Vagina (tissue), 2 donors: Measurements from ENCODE around the gene PTPRN2.

Experiments used
- POLR2A ChIP-seq, 2 donors: fragments of 450-650 bp; IDR thresholded peaks; one replicate each; pipeline ENCODE4 v1.6.1; 2017; ENCODE audit warnings: antibody characterized with exemption in 2 of 2, mild to moderate bottlenecking in 2 of 2, moderate library complexity in 2 of 2
- POLR2AphosphoS5 ChIP-seq, 2 donors: sonication (generic); formaldehyde crosslinking; IDR thresholded peaks; one replicate each; pipeline ENCODE4 v1.9.0; 2017; ENCODE audit warnings: antibody characterized with exemption in 2 of 2, mild to moderate bottlenecking in 2 of 2, low read depth in 1 of 2; ENCODE audit not compliant: insufficient read depth in 1 of 2
- TF ChIP-seq, protein P1 (sequence below), 3 experiments: fragments of 450-650 bp in 2 of 3; fragments of 200-600 bp in 1 of 3; sonication (generic) in 1 of 3; IDR thresholded peaks; one replicate each; pipeline ENCODE4 v1.5.1; 2017 to 2019; ENCODE audit warnings: antibody characterized with exemption in 3 of 3, mild to moderate bottlenecking in 2 of 3, moderate library complexity in 2 of 3

GRCh38 chr7:158497627-158498026 is 90.0 kb downstream of the PTPRN2 start:
- no peak for TF ChIP-seq POLR2A (IDR thresholded peaks at IDR 0.05)
- TF ChIP-seq, protein P1, sequence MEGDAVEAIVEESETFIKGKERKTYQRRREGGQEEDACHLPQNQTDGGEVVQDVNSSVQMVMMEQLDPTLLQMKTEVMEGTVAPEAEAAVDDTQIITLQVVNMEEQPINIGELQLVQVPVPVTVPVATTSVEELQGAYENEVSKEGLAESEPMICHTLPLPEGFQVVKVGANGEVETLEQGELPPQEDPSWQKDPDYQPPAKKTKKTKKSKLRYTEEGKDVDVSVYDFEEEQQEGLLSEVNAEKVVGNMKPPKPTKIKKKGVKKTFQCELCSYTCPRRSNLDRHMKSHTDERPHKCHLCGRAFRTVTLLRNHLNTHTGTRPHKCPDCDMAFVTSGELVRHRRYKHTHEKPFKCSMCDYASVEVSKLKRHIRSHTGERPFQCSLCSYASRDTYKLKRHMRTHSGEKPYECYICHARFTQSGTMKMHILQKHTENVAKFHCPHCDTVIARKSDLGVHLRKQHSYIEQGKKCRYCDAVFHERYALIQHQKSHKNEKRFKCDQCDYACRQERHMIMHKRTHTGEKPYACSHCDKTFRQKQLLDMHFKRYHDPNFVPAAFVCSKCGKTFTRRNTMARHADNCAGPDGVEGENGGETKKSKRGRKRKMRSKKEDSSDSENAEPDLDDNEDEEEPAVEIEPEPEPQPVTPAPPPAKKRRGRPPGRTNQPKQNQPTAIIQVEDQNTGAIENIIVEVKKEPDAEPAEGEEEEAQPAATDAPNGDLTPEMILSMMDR (IDR thresholded peaks at IDR 0.05), result no peak
- TF ChIP-seq POLR2AphosphoS5 (IDR thresholded peaks at IDR 0.05; ENCODE audit: insufficient read depth in 1 of 2, low read depth in 1 of 2), result no peak
